Nephron progenitor cell (in vitro differentiated cells): ENCODE data around the gene PFDN2.
A peak's percentile ranks its signal among the peaks of the same experiment; 100 is the strongest.

ENCODE experiments used
- DNase-seq: peaks from one replicate; pipeline ENCODE4 v3.0.0; 2021
- H3K27ac Mint-ChIP-seq: 2 replicates; pipeline ENCODE4 v1.8.0; 2021; ENCODE audit warnings: mild to moderate bottlenecking, moderate library complexity, mixed read lengths
- H3K27me3 Mint-ChIP-seq: 2 replicates; pipeline ENCODE4 v1.8.0; 2021; ENCODE audit warnings: mild to moderate bottlenecking, low read depth, mixed read lengths; ENCODE audit not compliant: poor library complexity
- H3K36me3 Mint-ChIP-seq: 2 replicates; pipeline ENCODE4 v1.8.0; 2021; ENCODE audit warnings: low read depth, mixed read lengths
- H3K4me1 Mint-ChIP-seq: 2 replicates; pipeline ENCODE4 v1.8.0; 2021; ENCODE audit warnings: mixed read lengths
- H3K4me3 Mint-ChIP-seq: 2 replicates; pipeline ENCODE4 v1.8.0; 2021; ENCODE audit warnings: mild to moderate bottlenecking, moderate library complexity, mixed read lengths
- H3K9me3 Mint-ChIP-seq: 2 replicates; pipeline ENCODE4 v1.8.0; 2021; ENCODE audit warnings: mild to moderate bottlenecking, moderate library complexity, mixed read lengths
- TF ChIP-seq, protein P1 (sequence below): fragments of 200-600 bp; sonication (generic); IDR thresholded peaks from 2 replicates; pipeline ENCODE4 v1.5.0; 2021; ENCODE audit warnings: antibody characterized with exemption

The PFDN2 gene

DNA sequence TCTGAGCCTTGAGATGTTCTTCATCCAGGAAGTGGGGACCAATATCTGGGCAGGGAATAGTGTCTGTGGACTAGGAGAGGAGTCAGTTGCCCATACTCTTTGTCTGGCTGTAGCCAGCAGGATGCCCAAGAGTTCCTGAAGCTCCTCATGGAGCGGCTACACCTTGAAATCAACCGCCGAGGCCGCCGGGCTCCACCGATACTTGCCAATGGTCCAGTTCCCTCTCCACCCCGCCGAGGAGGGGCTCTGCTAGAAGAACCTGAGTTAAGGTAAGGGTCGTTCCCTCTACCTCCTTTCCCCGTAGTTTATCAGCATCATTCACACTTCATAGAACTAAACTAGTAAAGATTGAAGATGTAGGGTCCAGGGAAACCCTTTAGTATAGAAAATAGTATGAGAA lies 45.0 kb upstream of the PFDN2 start:
- peaks cover 2% of the 10 kb centered on the region for H3K27me3 Mint-ChIP-seq
- H3K9me3 Mint-ChIP-seq: no peaks in the 10 kb centered on the region
- TF ChIP-seq, protein P1, sequence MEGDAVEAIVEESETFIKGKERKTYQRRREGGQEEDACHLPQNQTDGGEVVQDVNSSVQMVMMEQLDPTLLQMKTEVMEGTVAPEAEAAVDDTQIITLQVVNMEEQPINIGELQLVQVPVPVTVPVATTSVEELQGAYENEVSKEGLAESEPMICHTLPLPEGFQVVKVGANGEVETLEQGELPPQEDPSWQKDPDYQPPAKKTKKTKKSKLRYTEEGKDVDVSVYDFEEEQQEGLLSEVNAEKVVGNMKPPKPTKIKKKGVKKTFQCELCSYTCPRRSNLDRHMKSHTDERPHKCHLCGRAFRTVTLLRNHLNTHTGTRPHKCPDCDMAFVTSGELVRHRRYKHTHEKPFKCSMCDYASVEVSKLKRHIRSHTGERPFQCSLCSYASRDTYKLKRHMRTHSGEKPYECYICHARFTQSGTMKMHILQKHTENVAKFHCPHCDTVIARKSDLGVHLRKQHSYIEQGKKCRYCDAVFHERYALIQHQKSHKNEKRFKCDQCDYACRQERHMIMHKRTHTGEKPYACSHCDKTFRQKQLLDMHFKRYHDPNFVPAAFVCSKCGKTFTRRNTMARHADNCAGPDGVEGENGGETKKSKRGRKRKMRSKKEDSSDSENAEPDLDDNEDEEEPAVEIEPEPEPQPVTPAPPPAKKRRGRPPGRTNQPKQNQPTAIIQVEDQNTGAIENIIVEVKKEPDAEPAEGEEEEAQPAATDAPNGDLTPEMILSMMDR: no peak
- H3K4me3 Mint-ChIP-seq: no peak overlapping the region
- H3K27ac Mint-ChIP-seq: no peak overlapping the region
- peaks cover 42% of the 10 kb centered on the region for H3K36me3 Mint-ChIP-seq
- peaks cover 78% of the 10 kb centered on the region for H3K4me1 Mint-ChIP-seq
- no peak for DNase-seq

DNA sequence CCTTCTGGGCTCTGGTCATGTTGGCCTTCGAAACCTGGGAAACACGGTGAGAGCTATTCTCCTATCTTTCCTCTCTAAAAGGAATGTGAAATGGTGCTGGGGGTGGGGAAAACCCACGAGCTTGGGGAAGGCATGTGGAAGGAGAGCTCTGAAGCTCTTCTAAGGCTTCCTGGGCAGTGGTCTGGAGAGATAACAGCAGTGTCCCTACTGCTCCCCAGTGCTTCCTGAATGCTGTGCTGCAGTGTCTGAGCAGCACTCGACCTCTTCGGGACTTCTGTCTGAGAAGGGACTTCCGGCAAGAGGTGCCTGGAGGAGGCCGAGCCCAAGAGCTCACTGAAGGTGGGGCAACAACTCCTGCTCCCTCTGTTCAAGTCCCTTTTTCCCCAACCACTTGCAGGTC lies 44.2 kb upstream of the PFDN2 start:
- TF ChIP-seq, protein P1: no peak
- no peaks in the 10 kb centered on the region for H3K9me3 Mint-ChIP-seq
- H3K36me3 Mint-ChIP-seq: peaks cover 50% of the 10 kb centered on the region
- DNase-seq: no peak
- H3K4me1 Mint-ChIP-seq: peaks cover 76% of the 10 kb centered on the region
- H3K27ac Mint-ChIP-seq: no peak overlapping the region
- peaks cover 2% of the 10 kb centered on the region for H3K27me3 Mint-ChIP-seq
- H3K4me3 Mint-ChIP-seq: peak overlapping the region; percentile 2

DNA sequence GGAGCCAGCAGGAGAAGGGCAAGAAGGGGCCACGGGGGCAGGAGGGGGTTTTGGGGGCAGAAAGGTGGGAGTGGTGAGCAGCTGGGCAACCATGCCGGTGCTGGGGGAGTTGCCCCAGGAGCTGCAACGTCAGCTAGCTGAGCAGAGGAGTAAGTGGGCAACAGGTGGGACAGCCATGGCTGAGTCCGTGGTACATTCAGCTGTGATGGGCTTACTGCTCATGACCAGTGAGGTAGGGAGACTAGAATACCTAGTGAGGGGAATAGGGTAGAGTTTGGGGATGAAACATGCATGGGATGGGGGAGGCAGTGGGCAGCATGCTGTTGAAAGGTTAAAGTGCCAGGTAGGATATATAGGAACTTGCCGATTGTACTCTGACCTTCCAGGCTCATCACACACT lies 43.8 kb upstream of the PFDN2 start:
- no peaks in the 10 kb centered on the region for H3K9me3 Mint-ChIP-seq

DNA sequence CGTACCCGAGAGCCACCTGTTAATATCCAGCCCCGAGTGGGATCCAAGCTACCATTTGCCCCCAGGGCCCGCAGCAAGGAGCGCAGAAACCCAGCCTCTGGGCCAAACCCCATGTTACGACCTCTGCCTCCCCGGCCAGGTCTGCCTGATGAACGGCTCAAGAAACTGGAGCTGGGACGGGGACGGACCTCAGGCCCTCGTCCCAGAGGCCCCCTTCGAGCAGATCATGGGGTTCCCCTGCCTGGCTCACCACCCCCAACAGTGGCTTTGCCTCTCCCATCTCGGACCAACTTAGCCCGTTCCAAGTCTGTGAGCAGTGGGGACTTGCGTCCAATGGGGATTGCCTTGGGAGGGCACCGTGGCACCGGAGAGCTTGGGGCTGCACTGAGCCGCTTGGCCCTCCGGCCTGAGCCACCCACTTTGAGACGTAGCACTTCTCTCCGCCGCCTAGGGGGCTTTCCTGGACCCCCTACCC lies 42.9 kb upstream of the PFDN2 start:
- Mint-ChIP-seq H3K4me1 (peaks cover 69% of the 10 kb centered on the region), H3K4me3 (peak overlapping the region; percentile 89), H3K27me3 (peaks cover 2% of the 10 kb centered on the region), H3K36me3 (peaks cover 55% of the 10 kb centered on the region), H3K9me3 (no peaks in the 10 kb centered on the region), H3K27ac (peak overlapping the region; percentile 73)
- TF ChIP-seq, protein P1: no peak
- no peak for DNase-seq

More for the DNA sequence above, 43.8 kb upstream of the PFDN2 start:
- Mint-ChIP-seq H3K4me1 (peaks cover 72% of the 10 kb centered on the region), H3K27me3 (peaks cover 2% of the 10 kb centered on the region), H3K27ac (no peak overlapping the region), H3K4me3 (no peak overlapping the region), H3K36me3 (peaks cover 53% of the 10 kb centered on the region)
- no peak for DNase-seq
- TF ChIP-seq, protein P1: no peak

DNA sequence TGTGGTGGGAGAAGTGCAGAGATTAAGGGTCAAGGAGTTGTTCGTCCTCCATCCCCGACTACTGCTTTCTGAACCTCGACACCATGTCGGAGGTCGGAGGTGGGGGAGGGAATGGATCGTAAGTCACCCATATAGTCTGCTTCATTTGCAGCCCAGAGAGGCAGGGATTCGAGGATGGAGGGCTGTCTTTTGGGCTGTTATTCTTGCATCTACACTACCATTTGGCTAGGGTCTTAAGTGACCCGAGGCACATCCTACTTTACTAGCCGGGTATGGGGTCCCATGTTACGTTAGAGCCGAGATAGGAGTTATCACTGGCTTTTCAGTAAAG lies 42.0 kb upstream of the PFDN2 start:
- peaks cover 60% of the 10 kb centered on the region for H3K36me3 Mint-ChIP-seq

More for the DNA sequence above, 42.0 kb upstream of the PFDN2 start:
- H3K4me1 Mint-ChIP-seq: peaks cover 69% of the 10 kb centered on the region
- TF ChIP-seq, protein P1: no peak
- no peaks in the 10 kb centered on the region for H3K9me3 Mint-ChIP-seq
- no peak for DNase-seq
- H3K4me3 Mint-ChIP-seq: peak overlapping the region; percentile 89
- H3K27ac Mint-ChIP-seq: no peak overlapping the region
- peaks cover 2% of the 10 kb centered on the region for H3K27me3 Mint-ChIP-seq
